Thyroid gland (tissue), 4 donors: ENCODE measurements around the gene RIMBP2.

Source experiments
- CTCF ChIP-seq, 6 experiments: fragments of 200-600 bp in 3 of 6; fragments of 450-650 bp in 3 of 6; sonication (generic) in 3 of 6; IDR thresholded peaks; one replicate each; pipeline ENCODE4 v1.5.1; 2016 to 2019; ENCODE audit warnings: antibody characterized with exemption in 6 of 6, mild to moderate bottlenecking in 2 of 6, inconsistent platforms in 1 of 6, moderate library complexity in 1 of 6
- POLR2A ChIP-seq, 2 donors: fragments of 450-650 bp; IDR thresholded peaks; one replicate each; pipeline ENCODE4 v1.6.1; 2017; ENCODE audit warnings: antibody characterized with exemption in 2 of 2, mild to moderate bottlenecking in 2 of 2, moderate library complexity in 1 of 2

- TF ChIP-seq POLR2A (IDR thresholded peaks at IDR 0.05): no peak
- no peak for TF ChIP-seq CTCF (IDR thresholded peaks at IDR 0.05)
Measured at GRCh38 chr12:130593056-130593455, 123.0 kb downstream of the RIMBP2 start.
